HEK293T (cell line): ENCODE measurements around the gene RNF220.

Experiments used
- CTCF ChIA-PET: fragments of 350-600 bp; formaldehyde crosslinking; extraction: SDS; loops from one replicate; lab custom pipeline; 2021; ENCODE audit warnings: antibody characterized with exemption, inconsistent platforms; lab: Yijun Ruan, JAX
- POLR2A ChIA-PET: fragments of 350-600 bp; formaldehyde crosslinking; extraction: SDS; loops from one replicate; lab custom pipeline; 2020; ENCODE audit warnings: antibody characterized with exemption, inconsistent platforms; lab: Yijun Ruan, JAX
- DNase-seq: peaks from one replicate; pipeline ENCODE4 v3.0.0; 2012; ENCODE audit warnings: mixed read lengths; ENCODE audit errors: extremely low spot score
- ARNT ChIP-seq: fragments of 450-650 bp; IDR thresholded peaks from 2 replicates; pipeline ENCODE4 v1.6.1; 2017; ENCODE audit warnings: mild to moderate bottlenecking
- BHLHE40 ChIP-seq: fragments of 450-650 bp; IDR thresholded peaks from 2 replicates; pipeline ENCODE4 v1.6.1; 2016; ENCODE audit warnings: mild to moderate bottlenecking, moderate library complexity, borderline replicate concordance
- CTBP1 ChIP-seq: fragments of 450-650 bp; IDR thresholded peaks from 2 replicates; pipeline ENCODE4 v1.6.1; 2016; ENCODE audit warnings: borderline replicate concordance
- ELF4 ChIP-seq: fragments of 450-650 bp; IDR thresholded peaks from 2 replicates; pipeline ENCODE4 v1.6.1; 2017; ENCODE audit warnings: antibody characterized with exemption
- FOXA1 ChIP-seq: fragments of 450-650 bp; IDR thresholded peaks from 2 replicates; pipeline ENCODE4 v1.6.1; 2016; ENCODE audit warnings: mild to moderate bottlenecking
- FOXK2 ChIP-seq: fragments of 450-650 bp; IDR thresholded peaks from 2 replicates; pipeline ENCODE4 v1.6.1; 2016; ENCODE audit warnings: mild to moderate bottlenecking
- FOXM1 ChIP-seq: fragments of 450-650 bp; IDR thresholded peaks from 2 replicates; pipeline ENCODE4 v1.6.1; 2017; ENCODE audit warnings: mild to moderate bottlenecking, borderline replicate concordance
- HDGF ChIP-seq: fragments of 450-650 bp; IDR thresholded peaks from 2 replicates; pipeline ENCODE4 v1.6.1; 2017; ENCODE audit warnings: antibody characterized with exemption, borderline replicate concordance
- L3MBTL2 ChIP-seq: fragments of 450-650 bp; conservative IDR thresholded peaks from 2 replicates; pipeline ENCODE4 v1.6.1; 2016; ENCODE audit warnings: mild to moderate bottlenecking
- LEF1 ChIP-seq: fragments of 450-650 bp; IDR thresholded peaks from 2 replicates; pipeline ENCODE4 v1.6.1; 2017; ENCODE audit warnings: mild to moderate bottlenecking, borderline replicate concordance
- NFRKB ChIP-seq: fragments of 450-650 bp; IDR thresholded peaks from 2 replicates; pipeline ENCODE4 v1.6.1; 2016; ENCODE audit warnings: mild to moderate bottlenecking, moderate library complexity
- SP1 ChIP-seq: fragments of 450-650 bp; IDR thresholded peaks from 2 replicates; pipeline ENCODE4 v1.6.1; 2017
- SUZ12 ChIP-seq: fragments of 450-650 bp; IDR thresholded peaks from 2 replicates; pipeline ENCODE4 v1.6.1; 2016; ENCODE audit warnings: mild to moderate bottlenecking
- TARDBP ChIP-seq: fragments of 450-650 bp; IDR thresholded peaks from 2 replicates; pipeline ENCODE4 v1.6.1; 2016
- ZNF384 ChIP-seq: fragments of 450-650 bp; IDR thresholded peaks from 2 replicates; pipeline ENCODE4 v1.6.1; 2016
- TF ChIP-seq, protein P1 (sequence below): fragments of 450-650 bp; IDR thresholded peaks from 2 replicates; pipeline ENCODE4 v1.6.1; 2016

The RNF220 gene

DNA sequence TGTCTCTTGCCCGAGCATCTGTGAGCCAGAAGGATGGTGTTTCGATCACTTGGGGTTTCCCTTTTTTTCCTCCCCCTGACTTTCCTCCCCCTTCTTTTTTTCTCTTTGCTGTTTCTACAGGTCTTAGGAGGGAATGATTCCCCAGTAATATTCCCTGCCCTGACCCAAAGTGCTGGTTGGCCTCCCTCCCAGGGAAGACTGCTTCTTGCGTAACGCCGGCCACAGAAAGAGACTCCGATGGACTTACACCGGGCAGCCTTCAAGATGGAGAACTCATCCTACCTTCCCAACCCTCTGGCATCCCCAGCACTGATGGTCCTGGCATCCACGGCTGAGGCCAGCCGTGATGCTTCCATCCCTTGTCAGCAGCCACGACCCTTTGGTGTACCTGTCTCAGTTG lies 6.8 kb downstream of the RNF220 start:
- DNase-seq, result no peak
- POLR2A ChIA-PET, result no interaction called here
- TF ChIP-seq FOXK2 (no peak), TARDBP (no peak), NFRKB (no peak)
- CTCF ChIA-PET, result no interaction called here

DNA sequence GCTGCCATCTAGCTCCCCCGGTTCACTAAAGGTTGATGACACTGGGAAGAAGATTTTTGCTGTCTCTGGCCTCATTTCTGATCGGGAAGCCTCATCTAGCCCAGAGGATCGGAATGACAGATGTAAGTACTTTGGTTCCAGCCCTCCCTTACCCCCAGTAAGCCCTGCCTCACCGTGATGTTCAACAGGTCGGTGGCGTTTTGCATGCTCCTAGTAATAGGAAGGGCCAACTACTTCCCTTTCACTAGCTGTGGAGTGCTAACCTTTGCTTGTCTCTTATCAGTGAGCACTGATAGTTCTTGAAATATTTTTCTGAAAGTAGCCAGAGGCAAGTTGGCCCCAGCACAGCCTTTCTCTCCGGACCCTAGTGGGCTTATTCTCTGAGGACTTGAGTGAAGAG lies 7.5 kb downstream of the RNF220 start:
- no peak for DNase-seq
- no peak for TF ChIP-seq HDGF
- TF ChIP-seq FOXM1, result no peak
- TF ChIP-seq L3MBTL2, result no peak
- no peak for TF ChIP-seq FOXK2
- no peak for TF ChIP-seq ARNT
- no peak for TF ChIP-seq LEF1
- no peak for TF ChIP-seq TARDBP
- TF ChIP-seq ELF4, result no peak
- no peak for TF ChIP-seq CTBP1
- TF ChIP-seq FOXA1, result no peak
- POLR2A ChIA-PET, result interaction anchor here (0.5 to 1.2 kb wide), 2 partner anchors 32 to 309 kb away, joined by 3 read pairs; no protein-coding TSS in a partner anchor
- CTCF ChIA-PET, result no interaction called here

DNA sequence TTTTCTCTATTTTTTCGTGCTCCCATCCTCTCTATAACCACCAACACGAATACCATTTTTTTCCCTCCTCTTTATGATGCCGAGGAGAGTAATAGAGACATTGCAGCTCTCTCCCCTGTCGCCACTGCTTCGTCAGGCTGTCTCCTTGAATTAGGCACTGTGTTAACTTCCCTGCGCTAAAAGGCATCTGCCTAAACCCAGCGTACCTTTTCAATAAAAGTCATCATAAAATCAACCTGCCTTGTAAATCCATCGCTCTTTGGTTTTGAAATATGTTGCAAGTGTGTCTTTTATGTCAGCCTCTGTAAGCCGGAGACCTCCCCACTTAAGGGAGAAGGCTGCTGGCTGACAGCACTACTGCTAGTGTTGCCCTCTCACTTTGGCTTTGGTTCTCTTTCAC lies 8.7 kb downstream of the RNF220 start:
- TF ChIP-seq CTBP1 (peak; percentile 89), SUZ12 (no peak), FOXA1 (no peak), L3MBTL2 (no peak), LEF1 (peak; percentile 57; the same call in 1 of the 2 replicates)
- TF ChIP-seq, protein P1, sequence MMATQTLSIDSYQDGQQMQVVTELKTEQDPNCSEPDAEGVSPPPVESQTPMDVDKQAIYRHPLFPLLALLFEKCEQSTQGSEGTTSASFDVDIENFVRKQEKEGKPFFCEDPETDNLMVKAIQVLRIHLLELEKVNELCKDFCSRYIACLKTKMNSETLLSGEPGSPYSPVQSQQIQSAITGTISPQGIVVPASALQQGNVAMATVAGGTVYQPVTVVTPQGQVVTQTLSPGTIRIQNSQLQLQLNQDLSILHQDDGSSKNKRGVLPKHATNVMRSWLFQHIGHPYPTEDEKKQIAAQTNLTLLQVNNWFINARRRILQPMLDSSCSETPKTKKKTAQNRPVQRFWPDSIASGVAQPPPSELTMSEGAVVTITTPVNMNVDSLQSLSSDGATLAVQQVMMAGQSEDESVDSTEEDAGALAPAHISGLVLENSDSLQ, result peak; percentile 96
- DNase-seq, result no peak
- ChIA-PET CTCF (no interaction called here), POLR2A (interaction anchor here (1.1 to 1.2 kb wide), 2 partner anchors 9 to 308 kb away, joined by 3 to 4 read pairs; partner anchors contain the start of gene RNF220)

DNA sequence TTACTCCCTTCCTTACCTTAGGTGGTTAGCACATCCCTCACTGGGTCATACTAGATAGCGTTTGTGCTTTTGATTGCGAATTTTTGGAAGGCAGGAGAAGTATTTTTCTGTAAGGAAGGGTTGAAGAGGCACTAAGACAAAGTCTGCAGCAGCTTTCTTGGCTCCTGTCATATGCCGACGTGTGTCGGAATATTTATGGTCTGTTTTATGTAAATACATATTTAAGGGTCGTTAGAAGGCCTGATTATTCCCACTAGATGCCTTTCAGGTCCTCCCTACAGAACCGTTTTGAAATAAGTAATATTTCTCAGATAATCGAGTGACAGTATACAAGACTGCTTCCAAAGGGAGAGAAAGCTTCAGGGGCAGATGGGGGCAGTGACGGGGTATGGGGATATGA lies 10.0 kb downstream of the RNF220 start:
- DNase-seq, result no peak
- POLR2A ChIA-PET, result no interaction called here
- CTCF ChIA-PET, result interaction anchor here (0.9 kb wide), 1 partner anchor 112 kb away, joined by 3 read pairs; no protein-coding TSS in a partner anchor
- TF ChIP-seq LEF1, result no peak
- TF ChIP-seq, protein P1, result peak; percentile 45

DNA sequence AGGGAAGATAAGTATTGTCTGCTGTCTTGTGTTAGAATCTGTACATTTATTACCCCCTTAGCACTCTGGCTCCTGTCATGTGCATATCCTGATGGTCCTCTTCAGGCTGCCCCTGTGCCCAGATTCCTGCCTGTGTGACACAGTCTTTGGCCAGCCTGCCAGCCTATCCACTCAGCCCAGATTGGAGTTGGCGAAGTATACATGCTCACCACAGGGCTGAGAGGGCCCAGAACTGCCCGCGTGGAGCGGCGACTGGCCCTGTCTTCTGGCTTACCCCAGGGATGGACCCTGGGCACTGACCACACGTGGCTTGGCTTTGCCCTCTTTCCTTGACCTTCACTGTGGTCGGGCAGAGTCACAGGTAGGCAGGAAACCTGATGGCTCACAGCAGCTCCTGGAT lies 11.4 kb downstream of the RNF220 start:
- TF ChIP-seq BHLHE40, result no peak
- no peak for TF ChIP-seq TARDBP
- TF ChIP-seq CTBP1, result no peak
- no peak for TF ChIP-seq HDGF
- TF ChIP-seq LEF1, result no peak
- TF ChIP-seq ARNT, result no peak
- TF ChIP-seq FOXM1, result no peak
- TF ChIP-seq, protein P1, result no peak
- no peak for TF ChIP-seq ZNF384
- TF ChIP-seq L3MBTL2, result no peak
- TF ChIP-seq ELF4, result no peak
- no peak for TF ChIP-seq FOXA1
- TF ChIP-seq SP1, result no peak
- TF ChIP-seq SUZ12, result no peak
- TF ChIP-seq FOXK2, result no peak
- no peak for TF ChIP-seq NFRKB
- POLR2A ChIA-PET, result no interaction called here
- CTCF ChIA-PET, result no interaction called here
- DNase-seq, result no peak

DNA sequence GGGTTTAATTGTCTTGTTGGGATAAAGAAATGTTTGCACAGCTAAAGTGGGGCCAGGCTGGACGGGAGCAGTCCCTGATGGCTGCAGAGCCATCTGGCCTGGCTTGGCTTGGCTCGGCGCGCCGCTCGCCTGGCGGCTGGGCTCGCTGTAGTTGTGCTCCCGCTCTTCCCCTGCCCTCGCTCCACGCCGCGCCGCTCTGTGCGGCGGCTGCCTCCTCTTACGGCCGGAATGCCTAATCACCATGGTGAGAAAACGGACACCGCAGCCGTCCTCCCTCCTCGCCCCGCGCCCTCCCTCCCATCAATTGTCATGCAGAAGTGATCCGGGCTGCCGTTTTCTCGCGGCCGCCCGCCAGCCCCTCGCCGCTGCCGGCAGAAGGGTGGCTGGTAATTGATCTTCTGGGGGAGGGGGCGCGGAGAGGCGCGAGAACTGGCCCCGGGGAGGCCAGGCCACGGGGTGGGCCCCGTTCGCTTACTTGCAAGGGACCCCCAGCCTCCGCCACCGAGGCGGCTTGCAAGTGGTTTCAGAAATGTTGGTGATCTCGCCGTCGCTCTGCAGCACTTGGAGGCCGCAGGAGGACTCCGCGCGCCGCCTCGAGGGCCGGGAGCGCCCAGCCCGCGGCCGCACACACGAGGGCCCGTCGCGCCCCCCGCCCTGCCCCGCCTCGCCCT lies 12.4 kb downstream of the RNF220 start:
- TF ChIP-seq NFRKB (no peak), SUZ12 (no peak), BHLHE40 (no peak), FOXA1 (no peak), FOXM1 (no peak), SP1 (no peak), ELF4 (no peak), CTBP1 (no peak), ARNT (no peak), LEF1 (no peak), HDGF (no peak), L3MBTL2 (peak; percentile 67), TARDBP (no peak), ZNF384 (no peak)
- TF ChIP-seq, protein P1, result 0 out of 2 replicates have a peak, but pooled peaks have one; percentile 11
- ChIA-PET CTCF (no interaction called here), POLR2A (no interaction called here)
- DNase-seq, result peak; percentile 71
